ENCODE results near the gene TRAK1.

- no peak for TF ChIP-seq CTCF (conservative IDR thresholded peaks at IDR 0.05; ENCODE audit: low read length)
- TF ChIP-seq EZH2phosphoT487 (IDR thresholded peaks at IDR 0.05; ENCODE audit: borderline replicate concordance, low read depth, low read length): no peak
Measured at GRCh38 chr3:42050126-42050525, 41.0 kb upstream of the TRAK1 start.

Data from OCI-LY7 (cell line).